IMR-90 (cell line): Measurements from ENCODE around the gene SLC39A8. TPM values are rescaled to one million over a fixed set of nuclear protein-coding genes. Genes with fewer than 3 reads are reported as not detected.

ENCODE experiments used
- ATAC-seq: fragments of 200-7000 bp; cut with Tn5 transposase; 2 replicates; pipeline ENCODE4 v1.9.1; 2020; ENCODE audit warnings: low read depth, mild to moderate bottlenecking, moderate library complexity
- BruUV-seq: library from RNA; stranded (reverse); fragments of 400-500 nt; replicated peaks from 2 replicates; lab custom pipeline; 2021; lab: Mats Ljungman, UMichigan
- CTCF ChIA-PET: fragments of 300-600 bp; formaldehyde crosslinking; extraction: SDS; loops from one replicate; lab custom pipeline; 2021; ENCODE audit warnings: antibody characterized with exemption; lab: Yijun Ruan, JAX
- POLR2A ChIA-PET: fragments of 300-600 bp; sonication (Branson Sonifier 250); formaldehyde crosslinking; loops from one replicate; lab custom pipeline; 2022; ENCODE audit warnings: antibody characterized with exemption; ENCODE audit not compliant: unreplicated experiment; lab: Charles Lee
- DNase-seq: peaks from one replicate; pipeline ENCODE4 v3.0.0; 2013
- H2AFZ ChIP-seq: replicated peaks from 2 replicates; pipeline ENCODE3; 2013; ENCODE audit warnings: low read length, mild to moderate bottlenecking; ENCODE audit not compliant: poor library complexity
- H2AK5ac ChIP-seq: 2 replicates; pipeline ENCODE4 v1.6.1; 2013; ENCODE audit warnings: low read depth, low read length, inconsistent platforms
- H2AK9ac ChIP-seq: replicated peaks from 2 replicates; pipeline ENCODE3; 2013; ENCODE audit warnings: mild to moderate bottlenecking, low read depth, low read length, moderate library complexity; ENCODE audit not compliant: poor library complexity
- H2BK120ac ChIP-seq: 2 replicates; pipeline ENCODE4 v1.6.1; 2013; ENCODE audit warnings: low read depth, low read length, inconsistent platforms
- H2BK15ac ChIP-seq: 3 replicates; pipeline ENCODE4 v1.6.1; 2013; ENCODE audit warnings: low read depth, low read length, inconsistent platforms
- H2BK20ac ChIP-seq: 2 replicates; pipeline ENCODE4 v1.6.1; 2013; ENCODE audit warnings: low read depth, mild to moderate bottlenecking, inconsistent platforms, low read length, moderate library complexity
- H2BK5ac ChIP-seq: 2 replicates; pipeline ENCODE4 v1.6.1; 2013; ENCODE audit warnings: mild to moderate bottlenecking, low read depth, low read length, inconsistent platforms; ENCODE audit not compliant: poor library complexity, severe bottlenecking
- H3K14ac ChIP-seq: replicated peaks from 2 replicates; pipeline ENCODE4 v1.6.1; 2013; ENCODE audit warnings: low read depth, low read length, inconsistent platforms
- H3K18ac ChIP-seq: 2 replicates; pipeline ENCODE4 v1.6.1; 2013; ENCODE audit warnings: low read depth, low read length, control low read depth
- H3K23ac ChIP-seq: 2 replicates; pipeline ENCODE4 v1.6.1; 2013; ENCODE audit warnings: low read depth, low read length, inconsistent platforms
- H3K27ac ChIP-seq: 2 replicates; pipeline ENCODE4 v1.5.1; 2013; ENCODE audit warnings: mild to moderate bottlenecking, control low read depth, low read length; ENCODE audit not compliant: insufficient read depth
- H3K27me3 ChIP-seq: 2 replicates; pipeline ENCODE4 v1.6.1; 2013; ENCODE audit warnings: low read length; ENCODE audit not compliant: control insufficient read depth, insufficient read depth
- H3K36me3 ChIP-seq: 2 replicates; pipeline ENCODE4 v1.6.1; 2013; ENCODE audit warnings: low read length, mixed read lengths; ENCODE audit not compliant: control insufficient read depth, insufficient read depth
- H3K4ac ChIP-seq: 2 replicates; pipeline ENCODE4 v1.6.1; 2013; ENCODE audit warnings: low read depth, low read length, inconsistent platforms
- H3K4me1 ChIP-seq: 2 replicates; pipeline ENCODE4 v1.6.1; 2013; ENCODE audit warnings: low read length, mixed read lengths; ENCODE audit not compliant: control insufficient read depth, insufficient read depth
- H3K4me2 ChIP-seq: 2 replicates; pipeline ENCODE4 v1.6.1; 2013; ENCODE audit warnings: low read depth, mild to moderate bottlenecking, control low read depth, low read length, moderate library complexity
- H3K4me3 ChIP-seq: 2 replicates; pipeline ENCODE4 v1.5.1; 2013; ENCODE audit warnings: low read depth, mild to moderate bottlenecking, control low read depth, low read length, moderate library complexity; ENCODE audit not compliant: insufficient read depth
- H3K56ac ChIP-seq: 2 replicates; pipeline ENCODE4 v1.6.1; 2013; ENCODE audit warnings: low read length, inconsistent platforms; ENCODE audit not compliant: insufficient read depth; ENCODE audit errors: extremely low read depth
- H3K79me1 ChIP-seq, 2 experiments: 2 replicates each; pipeline ENCODE4 v1.6.1; 2013; ENCODE audit warnings: low read length in 2 of 2, inconsistent platforms in 1 of 2, low read depth in 1 of 2
- H3K9ac ChIP-seq: 2 replicates; pipeline ENCODE4 v1.6.1; 2013; ENCODE audit warnings: low read depth, low read length, control low read depth
- H3K9me1 ChIP-seq: 2 replicates; pipeline ENCODE4 v1.6.1; 2013; ENCODE audit warnings: low read length, inconsistent platforms; ENCODE audit not compliant: insufficient read depth
- H3K9me3 ChIP-seq: 2 replicates; pipeline ENCODE4 v1.6.1; 2013; ENCODE audit warnings: low read length; ENCODE audit not compliant: control insufficient read depth, insufficient read depth
- H4K20me1 ChIP-seq: 2 replicates; pipeline ENCODE4 v1.6.1; 2013; ENCODE audit warnings: low read length, inconsistent platforms; ENCODE audit not compliant: insufficient read depth
- H4K5ac ChIP-seq: 2 replicates; pipeline ENCODE4 v1.6.1; 2013; ENCODE audit warnings: mild to moderate bottlenecking, low read depth, low read length, control low read depth
- H4K8ac ChIP-seq, 2 experiments: 2 replicates each; pipeline ENCODE4 v1.6.1; 2013; ENCODE audit warnings: low read depth in 2 of 2, low read length in 2 of 2, control low read depth in 1 of 2, inconsistent platforms in 1 of 2
- H4K91ac ChIP-seq: 2 replicates; pipeline ENCODE4 v1.6.1; 2013; ENCODE audit warnings: low read depth, low read length, inconsistent platforms; ENCODE audit not compliant: insufficient read depth
- BHLHE40 ChIP-seq: fragments of 150-350 bp; IDR thresholded peaks from 2 replicates; pipeline ENCODE4 v1.6.1; 2016; ENCODE audit warnings: mild to moderate bottlenecking, low read depth, low read length
- CTCF ChIP-seq: conservative IDR thresholded peaks from 2 replicates; pipeline ENCODE4 v1.5.1; 2012; ENCODE audit warnings: mild to moderate bottlenecking, low read depth, low read length, improper control_type of control experiment
- RAD21 ChIP-seq: IDR thresholded peaks from 2 replicates; pipeline ENCODE4 v1.6.1; 2012; ENCODE audit warnings: low read length, improper control_type of control experiment
- SMC3 ChIP-seq: fragments of 150-350 bp; IDR thresholded peaks from 2 replicates; pipeline ENCODE4 v1.6.1; 2016; ENCODE audit warnings: low read depth, mild to moderate bottlenecking, antibody characterized with exemption, low read length, moderate library complexity
- WGBS, 2 experiments: methylation state at CpG; one replicate each; pipeline versions ENCODE4 v1.1.5 to v1.1.7; 2013; ENCODE audit warnings: missing lambda C conversion rate in 2 of 2; ENCODE audit not compliant: insufficient read length in 1 of 2; ENCODE audit errors: extremely low coverage in 2 of 2; 5-methylcytosine and 5-hydroxymethylcytosine counted together
- dilution Hi-C: fragments of 300-500 bp; cut with HindIII; formaldehyde crosslinking; loops from one replicate; pipeline ENCODE4 v1.14.3; 2018; ENCODE audit warnings: low sequenced_read_pairs; ENCODE audit not compliant: unreplicated experiment
- in situ Hi-C: fragments of 300-500 bp; cut with MboI; formaldehyde crosslinking; loops from 3 replicates; pipeline ENCODE4 v1.14.3; 2019; ENCODE audit warnings: low sequenced_read_pairs, inconsistent platforms, mixed read lengths
- intact Hi-C: fragments of 100-400 bp; cut with micrococcal nuclease; formaldehyde crosslinking; loops from 2 replicates; pipeline ENCODE4 v1.10.0; 2022
- polyA plus RNA-seq, 3 experiments: library from polyadenylated mRNA; depleted of rRNA; stranded (reverse); fragments of >200 nt; gene quantifications; 2 replicates each; pipeline ENCODE4 v1.2.3, GENCODE V29; 2012; ENCODE audit warnings: low replicate concordance in 1 of 3
- total RNA-seq: library from RNA; depleted of rRNA; stranded (reverse); fragments of >200 nt; gene quantifications from 2 replicates; pipeline ENCODE4 v1.2.3, GENCODE V29; 2012

SLC39A8 gene
- total and polyA plus RNA-seq, 2 of the 4 experiments (the other 2 are of a cell fraction) = 0.05 to 0.18 TPM

DNA sequence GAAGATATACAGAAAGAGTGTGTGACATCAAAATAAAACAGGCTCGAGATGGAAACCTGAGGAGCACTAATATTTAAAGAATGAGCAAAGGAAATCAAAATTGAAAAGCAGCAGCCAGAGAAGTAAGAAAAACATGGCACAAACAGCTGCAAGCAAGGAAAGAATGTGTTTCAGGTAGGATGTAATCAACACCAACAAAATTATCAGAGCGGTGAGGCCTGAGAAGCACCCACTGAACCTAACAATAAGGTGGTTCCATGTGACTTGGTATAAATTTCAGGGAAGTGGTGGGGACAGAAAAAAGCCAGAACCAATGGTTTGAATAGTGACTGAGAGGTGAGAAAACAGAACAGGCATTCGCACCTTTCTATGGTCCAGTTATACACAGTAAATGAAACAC lies 11.5 kb downstream of the SLC39A8 start:
- ATAC-seq = no peak
- no peak overlapping the region for H2AK9ac ChIP-seq
- H2BK15ac ChIP-seq = no peak overlapping the region
- no peak overlapping the region for H3K18ac ChIP-seq
- no peak overlapping the region for H3K56ac ChIP-seq
- no peak overlapping the region for H3K14ac ChIP-seq
- dilution Hi-C loops (no loop called here), intact Hi-C loops (no loop called here), in situ Hi-C loops (no loop called here)
- WGBS, 2 experiments = no CpG with 5 or more reads among the region's 3 CpGs
- H3K79me1 ChIP-seq = no peaks in the 10 kb centered on the region
- no peak overlapping the region for H2AK5ac ChIP-seq
- no peak overlapping the region for H4K8ac ChIP-seq
- no peak overlapping the region for H3K9ac ChIP-seq
- H2AFZ ChIP-seq = no peak overlapping the region
- no peak overlapping the region for H2BK120ac ChIP-seq
- no peaks in the 10 kb centered on the region for H3K9me1 ChIP-seq
- BruUV-seq = no TSS peak
- H2BK5ac ChIP-seq = no peak overlapping the region
- ChIA-PET CTCF (no interaction called here), POLR2A (no interaction called here)
- no peaks in the 10 kb centered on the region for H3K27me3 ChIP-seq
- H3K36me3 ChIP-seq = no peaks in the 10 kb centered on the region
- H3K4me3 ChIP-seq = no peak overlapping the region
- no peak overlapping the region for H4K91ac ChIP-seq
- H3K4me2 ChIP-seq = no peak overlapping the region
- TF ChIP-seq SMC3 = no peak
- no peak for TF ChIP-seq BHLHE40
- no peak for TF ChIP-seq CTCF
- no peak for TF ChIP-seq RAD21
- H4K20me1 ChIP-seq = no peaks in the 10 kb centered on the region
- H3K9me3 ChIP-seq = no peaks in the 10 kb centered on the region
- no peak overlapping the region for H2BK20ac ChIP-seq
- no peak for DNase-seq
- no peak overlapping the region for H4K5ac ChIP-seq
- no peaks in the 10 kb centered on the region for H3K4me1 ChIP-seq
- no peak overlapping the region for H3K23ac ChIP-seq
- H3K27ac ChIP-seq = no peak overlapping the region
- H3K4ac ChIP-seq = no peak overlapping the region
